NCI-H2171 treated with DMSO at 0.1 percent for 48 hours (cell line): ENCODE results near the gene RAD51C.
A peak's percentile ranks its signal among the peaks of the same experiment; 100 is the strongest.
"Not testable (repeated sequence)": the region's sequence is repeated elsewhere in the genome, so short reads cannot be mapped to it uniquely, and the experiment has no call there.

Experiments
- DNase-seq: peaks from one replicate; lab custom pipeline; 2025; lab: John Stamatoyannopoulos, UW

The RAD51C gene

GRCh38 chr17:58684462-58684861 lies 7.9 kb upstream of the RAD51C start:
- DNase-seq = not testable (repeated sequence)

GRCh38 chr17:58686980-58687379 lies 5.4 kb upstream of the RAD51C start:
- DNase-seq = no peak

- no peak for DNase-seq
Observed at GRCh38 chr17:58688521-58688920, 3.9 kb upstream of the RAD51C start.

- DNase-seq = not testable (repeated sequence)
Observed at GRCh38 chr17:58690033-58690432, 2.4 kb upstream of the RAD51C start.

- no peak for DNase-seq
Observed at GRCh38 chr17:58691701-58692238, 632 bp upstream of the RAD51C start, which contains the start of gene TEX14. TEX14 (minus strand) TSS chr17:58692045; CDS start chr17:58652001, 40,044 bp downstream.

- no peak for DNase-seq
Observed at GRCh38 chr17:58693208-58693607, 806 bp downstream of the RAD51C start.

GRCh38 chr17:58693751-58694150 lies 1.3 kb downstream of the RAD51C start:
- DNase-seq = no peak

- no peak for DNase-seq
Observed at GRCh38 chr17:58694302-58694701, 1.9 kb downstream of the RAD51C start.

- DNase-seq = no peak
Observed at GRCh38 chr17:58694826-58695225, 2.4 kb downstream of the RAD51C start.

GRCh38 chr17:58699771-58700170 lies 7.4 kb downstream of the RAD51C start:
- no peak for DNase-seq

GRCh38 chr17:58702045-58702476 lies 9.7 kb downstream of the RAD51C start:
- no peak for DNase-seq

GRCh38 chr17:58702708-58703107 lies 10.3 kb downstream of the RAD51C start:
- no peak for DNase-seq

GRCh38 chr17:58703137-58703915 lies 10.9 kb downstream of the RAD51C start:
- no peak for DNase-seq

GRCh38 chr17:58703916-58704286 lies 11.5 kb downstream of the RAD51C start:
- no peak for DNase-seq

GRCh38 chr17:58706351-58707140 lies 14.1 kb downstream of the RAD51C start:
- DNase-seq = no peak

GRCh38 chr17:58710948-58711552 lies 18.6 kb downstream of the RAD51C start:
- peak; percentile 57 for DNase-seq

GRCh38 chr17:58722274-58722673 lies 29.9 kb downstream of the RAD51C start:
- no peak for DNase-seq

- DNase-seq = no peak
Observed at GRCh38 chr17:58722696-58723095, 30.3 kb downstream of the RAD51C start.

- DNase-seq = no peak
Observed at GRCh38 chr17:58728798-58729197, 36.4 kb downstream of the RAD51C start.

GRCh38 chr17:58730937-58731336 lies 38.5 kb downstream of the RAD51C start:
- DNase-seq = no peak

GRCh38 chr17:58734040-58734439 lies 41.6 kb downstream of the RAD51C start:
- no peak for DNase-seq

GRCh38 chr17:58734811-58735210 lies 42.4 kb downstream of the RAD51C start:
- DNase-seq = no peak
